Inflammatory macrophage treated with lipopolysaccharide for 4 hours (primary cell): ENCODE measurements around the gene PMM2.

Source experiments
- DNase-seq: peaks from one replicate; pipeline ENCODE4 v3.0.0-alpha.2; 2020

Gene PMM2

DNA sequence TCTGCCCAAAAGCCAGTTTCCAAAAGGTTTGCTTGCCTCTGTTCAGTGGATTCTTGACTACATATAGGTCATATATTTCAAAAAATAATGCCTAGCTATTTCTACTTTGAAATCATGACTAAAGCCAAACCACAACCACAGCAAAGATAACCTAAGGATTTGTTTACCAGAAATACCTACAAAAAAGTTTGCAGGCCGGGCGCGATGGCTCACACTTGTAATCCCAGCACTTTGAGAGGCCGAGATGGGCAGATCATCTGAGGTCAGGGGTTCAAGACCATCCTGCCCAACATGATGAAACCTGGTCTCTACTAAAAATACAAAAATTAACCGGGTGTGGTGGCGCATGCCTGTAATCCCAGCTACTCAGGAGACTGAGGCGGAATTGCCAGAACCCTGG, 56.0 kb downstream of the PMM2 start:
- no peak for DNase-seq

DNA sequence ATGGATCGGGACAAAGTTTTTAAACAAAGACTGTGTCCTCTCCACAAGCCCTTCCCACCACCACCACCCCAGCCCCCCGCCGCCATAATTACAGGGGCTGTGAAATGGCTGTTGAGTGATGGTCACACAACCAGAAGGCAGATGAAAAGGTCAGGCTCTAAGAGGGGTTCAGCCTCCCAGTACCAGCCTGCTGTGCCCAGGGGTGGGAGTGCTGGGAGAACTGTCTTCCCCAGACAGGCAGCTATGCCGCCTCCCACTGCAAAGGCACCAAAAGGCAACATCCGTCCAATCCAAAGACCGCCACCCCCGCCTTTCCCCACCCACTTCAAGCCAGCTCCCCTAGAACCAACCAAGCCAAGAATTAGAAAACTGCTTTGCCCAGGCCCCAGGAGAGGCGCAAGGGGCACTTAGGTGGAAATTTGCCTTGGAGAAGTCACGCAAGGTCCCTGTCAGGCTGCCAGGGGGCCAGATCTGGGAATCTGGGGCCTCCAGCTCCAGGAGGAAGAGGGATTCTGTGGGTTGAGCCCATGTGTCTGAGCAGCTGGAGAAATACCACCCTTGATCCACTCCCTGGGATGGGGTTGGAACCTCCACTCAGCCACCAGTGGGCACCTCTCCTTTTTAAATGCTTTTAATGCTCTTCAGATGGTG, 56.8 kb downstream of the PMM2 start:
- DNase-seq: no peak

DNA sequence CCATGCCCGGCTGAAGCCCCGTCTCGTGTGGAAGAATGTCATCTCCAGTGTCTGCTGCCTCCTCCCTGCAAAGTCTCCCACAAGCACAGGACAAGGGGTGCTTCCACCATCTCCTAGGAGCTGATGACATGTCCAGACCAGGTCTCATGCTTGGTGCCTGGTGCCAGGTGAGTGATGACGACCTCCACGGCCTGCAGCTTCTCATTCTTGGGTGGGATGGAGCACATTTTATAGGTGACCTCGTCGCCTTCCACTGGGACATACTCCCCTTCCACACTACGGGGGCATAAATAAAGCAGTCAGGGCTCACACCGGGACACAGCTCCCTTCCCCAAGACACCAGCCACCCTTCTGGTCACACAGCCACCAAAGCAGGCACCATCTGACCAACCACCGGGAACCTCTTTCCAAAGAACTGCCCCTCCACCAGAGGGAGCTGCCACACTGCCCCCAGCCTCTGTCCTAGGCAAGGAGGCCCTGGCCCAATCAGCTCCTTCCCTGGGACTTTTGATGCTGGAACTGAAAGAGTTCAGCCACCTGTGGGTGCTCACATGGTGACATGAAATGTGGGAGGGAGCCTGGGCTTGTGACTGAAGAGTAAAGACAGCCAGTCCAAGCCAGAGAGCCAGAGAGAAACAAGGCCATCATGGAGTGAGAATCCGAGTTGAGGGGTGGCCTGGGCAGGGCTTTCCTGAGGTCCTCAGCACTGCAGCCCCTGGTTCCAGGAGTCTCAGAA, 57.6 kb downstream of the PMM2 start:
- no peak for DNase-seq

DNA sequence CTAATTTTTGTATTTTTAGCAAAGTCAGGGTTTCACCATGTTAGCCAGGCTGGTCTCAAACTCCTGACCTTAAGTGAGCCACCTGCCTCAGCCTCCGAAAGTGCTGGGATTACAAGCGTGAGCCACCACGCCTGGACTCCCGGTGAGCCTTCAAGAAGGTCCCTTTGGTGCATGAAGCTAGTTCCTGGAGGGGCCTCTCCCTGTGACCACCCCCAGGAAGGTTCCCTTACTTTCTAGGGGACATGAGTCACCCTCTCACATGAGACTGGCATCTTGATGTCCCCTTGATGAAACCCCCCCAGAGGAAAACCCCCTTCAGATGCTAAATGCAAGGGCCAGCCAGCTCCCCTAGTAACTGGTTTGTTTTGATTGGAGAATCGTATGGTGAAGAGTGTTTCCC, 58.3 kb downstream of the PMM2 start:
- DNase-seq: no peak

DNA sequence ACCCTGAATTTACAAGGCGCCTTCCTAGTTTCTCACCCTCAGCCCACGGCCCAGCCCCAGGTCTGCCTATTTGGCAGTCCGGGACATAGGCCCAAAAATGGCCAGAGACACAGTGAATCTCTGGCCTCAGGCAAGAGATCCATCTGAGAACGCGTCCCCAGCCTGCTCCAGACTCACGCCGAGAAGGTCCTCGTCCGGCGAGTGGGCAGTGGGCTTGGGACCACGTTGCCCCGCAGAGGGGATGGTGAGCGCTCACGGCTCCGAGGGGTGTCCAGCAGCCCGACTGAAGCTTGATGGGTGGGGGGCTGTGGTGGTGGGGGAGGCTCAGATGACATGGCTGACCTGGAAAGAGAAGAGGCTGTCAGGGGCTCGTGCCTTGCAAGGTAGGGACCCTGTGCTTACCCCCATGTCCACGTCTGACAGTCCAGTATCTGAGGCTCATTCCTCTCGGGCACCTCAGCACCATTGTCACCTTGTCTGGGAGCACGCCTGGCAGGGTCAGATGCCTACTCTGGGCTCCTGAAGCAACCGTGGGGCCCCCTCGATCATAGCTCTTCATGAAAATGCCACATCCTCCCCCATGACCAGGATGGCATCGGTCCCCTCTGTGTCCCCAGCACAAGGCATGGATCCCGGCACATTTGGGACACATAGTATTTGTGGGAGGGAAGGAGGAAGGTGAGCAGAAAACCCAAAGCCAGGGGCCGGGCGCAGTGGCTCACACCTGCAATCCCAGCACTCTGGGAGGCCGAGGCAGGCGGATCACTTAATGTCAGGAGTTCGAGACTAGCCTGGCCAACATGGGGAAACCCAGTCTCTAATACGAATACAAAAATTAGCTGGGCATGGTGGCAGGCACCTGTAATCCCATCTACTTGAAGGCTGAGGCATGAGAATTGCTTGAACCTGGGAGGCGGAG, 61.6 kb downstream of the PMM2 start:
- no peak for DNase-seq

DNA sequence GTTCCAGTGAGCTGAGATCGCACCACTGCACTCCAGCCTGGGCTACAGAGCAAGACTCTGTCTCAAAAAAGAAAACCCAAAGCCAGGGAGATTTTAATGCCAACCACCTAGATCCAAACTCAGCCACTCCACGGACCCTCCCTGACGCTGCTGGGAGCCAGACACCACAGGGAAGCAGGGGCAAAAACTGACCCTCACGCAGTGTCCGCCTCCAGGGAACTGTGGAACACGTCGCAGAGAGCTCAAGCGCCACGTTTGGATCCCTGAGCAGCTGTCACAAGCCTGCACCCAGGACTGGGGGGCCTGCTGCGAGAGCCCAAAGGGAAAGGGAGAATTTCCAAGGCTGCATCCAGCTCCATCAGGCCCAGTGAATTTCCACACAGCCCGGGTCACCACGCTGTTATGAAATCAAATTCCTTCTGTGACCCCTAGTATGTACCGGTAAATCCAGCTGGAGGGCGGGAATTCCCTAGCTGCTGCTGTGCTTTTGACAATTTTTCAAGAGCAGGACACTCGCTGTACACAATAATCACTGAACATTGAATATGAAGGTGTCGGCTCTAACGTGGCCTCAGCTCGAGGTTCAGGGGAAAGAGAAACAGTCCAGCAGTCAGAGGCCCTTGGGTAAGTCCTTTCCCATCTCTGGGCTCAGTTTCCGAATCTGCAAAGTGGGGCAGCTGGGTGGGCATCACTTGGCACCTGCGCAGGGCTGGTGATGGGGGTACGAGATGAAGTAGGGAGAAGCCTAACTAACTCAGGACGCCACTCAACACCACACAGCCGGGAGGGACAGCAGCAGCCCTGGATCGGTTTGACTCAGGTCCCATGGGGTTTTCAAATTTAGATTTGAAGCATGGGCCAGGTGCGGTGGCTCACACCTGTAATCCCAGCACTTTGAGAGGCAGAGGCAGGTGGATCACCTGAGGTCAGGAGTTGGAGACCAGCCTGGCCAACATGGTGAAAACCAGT, 62.6 kb downstream of the PMM2 start:
- DNase-seq: no peak

DNA sequence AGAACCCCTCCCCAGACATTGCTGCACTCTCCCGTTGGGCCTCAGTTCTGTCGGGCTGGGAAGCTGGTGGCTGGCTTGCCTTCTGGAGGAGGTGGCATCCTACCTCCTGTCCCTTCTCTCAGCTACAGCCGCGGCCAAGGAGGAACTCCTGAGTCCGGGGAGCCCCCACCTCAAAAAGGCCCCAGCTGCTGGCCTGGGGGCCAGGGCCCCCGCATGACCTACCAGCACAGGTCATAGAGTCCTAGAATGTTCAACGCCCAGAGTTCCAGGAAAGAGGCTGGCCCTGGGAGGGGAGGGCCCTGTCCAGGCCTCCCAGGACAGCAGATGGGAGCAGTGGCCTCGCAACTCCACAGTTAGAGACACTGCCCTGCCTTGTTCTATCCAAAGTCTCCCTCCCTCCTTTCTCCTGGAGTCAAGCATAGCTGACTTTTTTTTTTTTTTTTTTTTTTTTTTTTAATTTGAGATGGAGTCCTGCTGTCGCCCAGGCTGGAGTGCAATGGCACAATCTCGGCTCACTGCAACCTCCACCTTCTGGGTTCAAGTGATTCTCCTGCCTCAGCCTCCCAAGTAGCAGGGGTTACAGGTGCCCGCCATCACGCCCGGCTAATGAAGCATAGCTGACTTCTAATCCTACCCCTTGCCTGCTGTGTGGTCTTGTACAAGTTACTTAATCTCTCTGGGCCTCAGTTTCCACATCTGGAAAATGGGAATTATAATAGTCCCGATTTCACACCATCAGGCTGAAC, 64.1 kb downstream of the PMM2 start:
- no peak for DNase-seq

DNA sequence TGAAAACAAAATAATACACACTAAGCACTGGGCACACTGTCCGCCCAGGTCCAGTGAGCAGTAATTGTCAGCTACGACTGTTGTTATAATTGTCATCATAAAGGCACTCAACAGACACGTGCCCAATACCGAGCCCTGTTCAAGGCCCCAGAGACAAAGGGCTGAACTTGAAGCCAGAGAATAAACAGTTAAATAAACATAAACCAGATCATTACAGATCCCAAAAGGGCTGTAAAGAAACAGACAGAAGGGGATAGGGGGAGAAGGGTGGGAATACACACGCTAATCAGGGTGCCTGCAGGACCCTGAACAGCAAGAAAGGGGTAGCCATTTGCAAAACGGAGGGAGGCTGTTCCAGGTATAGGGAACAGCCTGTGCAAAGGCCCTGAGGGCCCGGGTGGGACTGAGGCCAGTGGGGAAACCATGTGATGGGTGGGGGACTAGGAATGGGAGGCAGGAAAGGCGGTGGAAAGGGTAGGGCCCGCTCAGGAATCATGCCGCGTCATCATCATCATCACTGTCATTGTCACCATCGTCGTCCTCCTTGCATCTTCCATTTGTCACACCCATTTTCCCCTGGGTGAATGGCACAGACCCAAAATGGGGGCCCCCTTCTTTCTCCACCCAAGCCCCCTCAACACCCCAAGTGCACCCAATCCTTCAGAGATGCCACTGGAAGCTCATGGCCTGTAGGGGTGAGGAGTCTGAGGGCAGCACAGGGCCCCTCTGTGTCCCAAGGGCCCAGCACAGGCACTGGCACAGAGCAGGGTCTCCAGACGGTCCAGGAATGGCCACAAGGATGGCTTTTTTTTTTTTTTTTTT, 64.9 kb downstream of the PMM2 start:
- DNase-seq: no peak

DNA sequence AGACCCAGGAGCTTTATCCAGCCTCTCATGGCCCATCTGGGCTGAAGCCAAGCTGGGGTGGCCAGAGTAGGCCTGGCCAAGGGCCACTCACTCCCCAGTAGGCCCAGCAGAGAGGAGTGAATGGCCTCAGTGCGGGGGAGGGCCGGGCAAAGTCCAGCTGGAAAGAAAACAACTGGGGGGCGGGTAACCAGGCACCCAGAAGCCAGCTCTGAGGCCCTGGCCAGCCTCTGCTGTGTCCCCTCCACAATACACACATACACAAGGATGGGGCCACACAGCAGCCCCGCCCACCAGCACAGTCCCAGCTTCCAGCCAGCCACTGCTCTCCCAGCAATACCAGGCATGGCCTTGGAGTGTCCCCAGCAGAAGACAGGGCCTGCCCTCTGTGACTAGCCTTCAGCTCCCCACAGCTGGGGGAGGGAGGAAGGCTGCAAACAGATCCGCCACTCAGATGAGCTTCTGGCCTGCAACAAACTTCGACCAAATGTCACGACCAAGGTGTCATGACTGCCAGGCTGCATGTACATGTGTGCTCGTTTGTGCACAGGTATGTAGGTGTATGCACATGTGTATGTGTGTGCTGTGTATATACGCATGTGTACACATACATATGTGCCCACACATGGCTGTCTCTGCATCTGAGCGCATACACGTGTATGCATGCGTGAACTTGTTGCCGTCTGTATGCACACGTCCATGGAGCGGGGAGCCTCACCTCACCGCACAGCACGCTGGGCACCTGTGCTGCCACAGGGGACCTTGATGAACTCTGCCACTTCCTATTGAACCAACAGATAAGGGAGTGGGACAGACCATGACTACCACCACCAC, 66.2 kb downstream of the PMM2 start:
- DNase-seq: no peak

DNA sequence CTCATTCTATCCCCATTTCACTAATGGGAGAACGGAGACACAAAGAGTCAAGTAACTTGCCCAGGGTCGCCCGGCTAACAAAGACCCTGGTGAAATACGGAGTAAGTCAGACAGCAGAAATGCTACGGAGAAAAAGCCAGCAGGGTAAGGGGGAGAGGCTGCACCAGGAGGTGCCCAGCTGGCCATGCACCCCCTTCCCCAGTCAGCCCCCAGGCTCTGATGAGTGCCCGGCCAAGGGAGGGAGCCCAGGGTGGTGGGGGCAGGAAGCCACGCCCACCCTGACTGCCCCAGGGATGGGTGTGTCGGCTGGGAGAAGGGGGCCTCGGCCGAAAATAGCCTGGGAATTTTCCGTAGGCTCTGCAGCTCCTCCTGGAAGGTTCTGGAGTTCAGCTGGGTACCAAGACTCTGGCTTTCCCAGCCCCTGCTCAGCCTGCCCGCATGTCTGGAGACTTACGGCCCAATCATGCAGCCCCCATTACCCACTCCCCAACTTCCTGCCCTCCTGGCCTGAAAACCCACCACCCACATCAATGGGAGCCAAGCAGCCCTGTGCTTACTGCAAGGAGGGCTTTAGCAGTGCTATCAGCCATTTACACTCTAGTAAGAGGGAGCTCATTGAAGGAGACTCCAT, 67.0 kb downstream of the PMM2 start:
- DNase-seq: no peak

DNA sequence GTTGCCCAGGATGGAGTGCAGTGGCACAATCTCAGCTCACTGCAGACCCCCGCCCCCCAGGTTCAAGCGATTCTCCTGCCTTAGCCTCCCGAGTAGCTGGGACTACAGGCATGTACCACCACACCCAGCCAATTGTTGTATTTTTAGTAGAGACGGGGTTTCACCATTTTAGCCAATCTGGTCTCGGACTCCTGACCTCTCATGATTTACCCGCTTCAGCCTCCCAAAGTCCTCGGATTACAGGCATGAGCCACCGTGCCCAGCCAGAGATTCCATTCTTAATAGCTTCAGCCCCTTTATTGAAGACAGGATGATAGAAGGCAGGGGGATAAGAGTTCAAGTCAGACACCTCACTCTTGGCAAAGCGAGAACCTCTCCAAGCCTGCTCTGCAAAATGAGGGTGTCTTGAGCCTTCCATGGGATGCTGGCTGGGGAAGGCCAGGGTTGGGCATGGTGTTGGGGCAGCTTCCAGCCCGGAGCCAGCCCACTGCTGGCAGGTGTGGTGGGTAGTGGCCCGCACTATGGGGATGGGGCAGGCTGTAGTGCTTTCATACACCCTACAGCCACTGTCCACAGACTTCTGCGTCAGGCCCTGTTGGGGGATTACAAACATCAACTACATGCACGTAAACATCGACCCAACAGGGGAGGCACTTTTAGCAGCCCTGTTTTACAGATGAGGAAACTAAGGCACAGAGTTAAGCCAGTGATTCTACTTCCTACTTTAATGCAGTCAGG, 67.7 kb downstream of the PMM2 start:
- DNase-seq: no peak

DNA sequence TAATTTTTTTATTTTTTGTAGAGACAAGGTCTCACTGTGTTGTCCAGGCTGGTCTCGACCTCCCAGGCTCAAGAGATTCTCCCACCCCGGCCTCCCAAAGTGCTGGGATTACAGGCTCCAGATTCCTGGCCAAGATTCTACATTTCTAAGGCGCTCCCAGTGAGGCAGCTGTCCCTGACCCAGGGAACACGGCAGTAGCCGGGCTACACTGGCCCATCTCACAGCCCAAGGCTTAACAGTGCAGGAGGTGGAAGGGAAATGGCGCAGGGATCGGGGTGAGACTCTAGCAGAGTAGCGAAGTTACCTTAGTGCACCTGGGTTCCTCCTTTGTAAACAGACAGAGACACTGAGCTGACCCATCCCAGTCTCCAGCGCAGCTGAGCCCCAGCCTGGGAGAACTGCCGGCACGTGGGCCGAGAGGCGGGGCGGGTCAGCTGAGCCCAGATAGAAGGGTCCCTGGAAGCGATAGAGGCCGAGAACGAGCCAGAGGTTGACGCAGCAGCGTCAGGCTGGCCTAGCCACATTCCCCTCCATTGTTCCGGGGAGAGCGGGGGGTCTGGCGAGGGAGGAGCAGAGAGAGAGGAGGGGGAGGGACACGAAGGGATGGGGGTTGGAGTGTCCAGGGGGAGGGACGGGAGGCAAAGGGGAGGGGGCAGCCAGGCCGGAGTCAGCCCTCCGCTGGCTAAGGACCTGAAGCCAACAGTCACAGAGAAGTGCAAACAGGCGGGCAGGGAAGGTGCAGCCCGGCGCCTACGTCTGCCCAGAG, 68.7 kb downstream of the PMM2 start:
- no peak for DNase-seq

DNA sequence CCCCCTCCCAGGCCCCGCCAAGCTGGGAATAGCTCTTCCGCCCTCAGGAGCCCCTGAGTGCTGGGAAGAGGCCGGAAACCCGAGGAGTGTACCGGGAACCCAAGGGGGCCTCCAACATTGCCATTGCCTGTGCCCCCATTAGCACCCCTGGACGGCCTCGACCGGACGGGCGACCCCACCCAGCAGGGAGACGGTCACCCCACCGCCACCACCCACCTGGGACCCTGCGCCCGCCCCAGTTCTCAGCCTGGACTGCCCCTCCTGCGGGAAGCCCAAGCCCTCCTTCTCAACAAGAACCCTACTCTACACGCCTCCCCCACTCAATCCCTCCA, 69.2 kb downstream of the PMM2 start:
- DNase-seq: no peak

DNA sequence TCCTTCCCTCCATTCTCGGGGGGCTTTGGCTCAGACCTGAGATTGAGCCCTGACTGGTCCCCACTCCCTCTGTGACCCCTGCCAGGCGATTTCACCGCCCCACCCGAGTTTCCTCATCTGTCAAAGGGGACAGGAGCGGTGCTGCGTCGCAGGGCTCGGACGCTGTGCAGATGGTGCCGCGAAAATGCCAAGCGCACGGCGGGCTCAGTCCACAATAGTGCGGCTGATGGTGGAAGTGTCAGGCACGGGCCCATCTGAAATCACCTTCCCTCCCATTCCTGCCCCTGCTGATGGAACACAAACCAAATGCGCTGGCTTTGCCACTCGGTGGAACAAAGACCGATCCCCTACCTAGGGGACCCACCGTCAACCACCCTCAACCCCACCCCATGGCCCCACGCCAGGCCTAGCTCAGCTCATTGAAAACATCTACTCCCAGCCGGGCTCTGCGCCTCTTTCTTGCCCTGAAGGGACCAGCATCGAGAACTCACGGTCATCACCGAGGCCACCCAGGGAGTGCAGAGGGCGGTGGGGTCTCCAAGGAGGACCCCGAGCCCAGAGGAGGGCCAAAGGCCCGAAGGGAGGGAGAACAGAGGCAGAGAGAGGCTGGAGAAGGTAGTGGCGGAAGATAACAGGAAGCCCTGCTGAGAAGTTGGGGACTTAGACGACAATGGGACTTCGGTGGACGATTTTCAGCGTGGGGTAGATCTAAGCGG, 69.7 kb downstream of the PMM2 start:
- no peak for DNase-seq

DNA sequence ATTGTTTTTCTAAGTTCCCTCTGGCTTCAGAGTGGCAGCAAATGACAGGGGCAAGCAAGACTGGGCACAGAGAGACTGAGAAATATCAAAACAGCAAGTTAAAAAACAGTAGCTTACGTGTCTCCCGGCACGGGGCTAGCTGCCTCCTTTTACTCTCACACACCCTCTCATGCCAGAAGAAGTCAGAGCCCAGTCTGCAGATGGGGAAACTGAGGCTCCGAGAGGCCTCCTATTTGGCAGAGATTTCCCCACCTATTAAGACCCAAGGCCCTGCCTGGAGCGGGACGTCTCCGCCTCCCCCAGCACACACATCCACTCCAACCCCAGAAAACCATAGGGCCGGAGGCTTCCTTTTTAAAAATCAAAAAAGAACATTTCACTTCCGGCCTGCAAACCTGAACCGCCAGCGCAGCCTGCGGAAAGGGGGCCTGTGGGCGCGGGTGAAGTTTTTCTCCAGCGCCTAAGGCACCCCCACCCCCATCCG, 70.3 kb downstream of the PMM2 start:
- peak; percentile 15 for DNase-seq

DNA sequence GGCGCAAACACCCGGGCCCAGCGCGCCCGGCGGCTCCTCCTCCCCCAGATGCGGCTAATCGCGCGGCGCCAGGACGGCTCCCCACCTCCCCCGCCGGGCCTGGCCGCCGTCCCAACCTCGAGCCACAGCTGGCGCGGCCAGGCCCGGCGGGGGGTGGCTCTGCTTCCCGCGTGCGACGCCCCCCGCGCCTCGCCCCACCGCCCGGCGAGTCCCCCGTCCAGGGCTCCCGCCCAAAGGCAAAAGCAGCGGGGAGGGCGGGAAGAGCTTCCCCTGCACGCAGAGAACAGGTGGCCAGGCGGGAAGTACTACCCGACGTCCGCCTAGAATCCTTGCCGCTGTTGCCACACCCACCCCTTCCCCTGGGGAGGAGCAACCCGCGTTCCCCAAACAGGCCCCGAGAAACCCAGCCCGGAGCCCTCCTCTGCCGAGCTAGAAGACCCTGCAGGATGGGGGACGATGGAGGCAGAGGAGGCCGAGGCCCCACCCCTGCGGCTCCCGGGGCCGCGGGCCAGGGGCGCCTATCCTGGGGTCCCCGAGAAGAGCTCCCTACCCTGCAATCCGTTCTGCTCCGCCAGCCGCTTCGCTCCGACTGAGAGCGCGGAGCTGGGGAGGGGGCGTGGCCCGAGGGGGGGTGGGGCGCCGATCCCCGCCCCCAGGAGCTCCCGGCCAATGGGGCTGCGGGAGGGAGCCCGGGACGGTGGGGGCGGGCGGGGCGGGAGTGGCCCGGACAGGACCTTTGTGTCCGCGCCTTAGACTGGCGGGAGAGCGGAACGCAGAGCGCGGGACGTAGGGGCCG, 71.0 kb downstream of the PMM2 start, which contains the start of gene CARHSP1:
TSS of gene CARHSP1 (minus strand) at position 591 of the 796 bp plus-strand sequence. CDS start 9,678 bp downstream, outside the sequence.
- peak; percentile 90 for DNase-seq
